ENCODE results near the gene PRRC2B.

DNA sequence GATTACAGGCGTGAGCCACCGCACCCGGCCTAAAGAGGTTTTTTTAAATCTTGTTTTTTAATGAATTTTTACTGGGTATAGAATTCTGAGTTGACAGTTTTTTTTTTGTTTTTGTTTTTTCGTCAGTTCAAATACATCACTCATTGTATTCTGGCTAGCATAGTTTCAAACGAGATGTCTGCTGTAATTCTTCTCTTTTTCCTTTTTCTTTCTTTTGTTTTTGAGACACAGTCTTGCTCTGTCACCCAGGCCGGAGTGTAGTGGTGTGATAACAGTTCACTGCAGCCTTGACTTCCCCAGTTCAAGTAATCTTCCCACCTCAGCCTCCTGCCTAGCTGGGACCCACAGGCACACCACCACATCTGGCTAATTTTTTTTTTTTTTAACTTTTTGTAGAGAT, 149.3 kb downstream of the PRRC2B start:
- TF ChIP-seq, protein P1, sequence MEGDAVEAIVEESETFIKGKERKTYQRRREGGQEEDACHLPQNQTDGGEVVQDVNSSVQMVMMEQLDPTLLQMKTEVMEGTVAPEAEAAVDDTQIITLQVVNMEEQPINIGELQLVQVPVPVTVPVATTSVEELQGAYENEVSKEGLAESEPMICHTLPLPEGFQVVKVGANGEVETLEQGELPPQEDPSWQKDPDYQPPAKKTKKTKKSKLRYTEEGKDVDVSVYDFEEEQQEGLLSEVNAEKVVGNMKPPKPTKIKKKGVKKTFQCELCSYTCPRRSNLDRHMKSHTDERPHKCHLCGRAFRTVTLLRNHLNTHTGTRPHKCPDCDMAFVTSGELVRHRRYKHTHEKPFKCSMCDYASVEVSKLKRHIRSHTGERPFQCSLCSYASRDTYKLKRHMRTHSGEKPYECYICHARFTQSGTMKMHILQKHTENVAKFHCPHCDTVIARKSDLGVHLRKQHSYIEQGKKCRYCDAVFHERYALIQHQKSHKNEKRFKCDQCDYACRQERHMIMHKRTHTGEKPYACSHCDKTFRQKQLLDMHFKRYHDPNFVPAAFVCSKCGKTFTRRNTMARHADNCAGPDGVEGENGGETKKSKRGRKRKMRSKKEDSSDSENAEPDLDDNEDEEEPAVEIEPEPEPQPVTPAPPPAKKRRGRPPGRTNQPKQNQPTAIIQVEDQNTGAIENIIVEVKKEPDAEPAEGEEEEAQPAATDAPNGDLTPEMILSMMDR (IDR thresholded peaks at IDR 0.05), result no peak
- no peak for TF ChIP-seq POLR2A (IDR thresholded peaks at IDR 0.05)

All from lower leg skin (tissue), 3 donors.